Stimulated activated CD4-positive, alpha-beta T cell treated with anti-CD3 and anti-CD28 coated beads, Interleukin-2, amount 100 ng/mL, for 4 hours (primary cell): Measurements from ENCODE around the gene DPH7.
"Not testable (repeated sequence)": the region's sequence is repeated elsewhere in the genome, so short reads cannot be mapped to it uniquely, and the experiment has no call there.

Source experiments
- DNase-seq: peaks from one replicate; pipeline ENCODE4 v3.0.0-alpha.2; 2020; ENCODE audit warnings: low read depth

DPH7 gene

GRCh38 chr9:137545123-137545522 is 33.6 kb downstream of the DPH7 start:
- DNase-seq = no peak

GRCh38 chr9:137544176-137544760 is 34.5 kb downstream of the DPH7 start:
- DNase-seq = no peak

- no peak for DNase-seq
Measured at GRCh38 chr9:137543237-137543963, 35.3 kb downstream of the DPH7 start.

- DNase-seq = no peak
Measured at GRCh38 chr9:137542486-137542885, 36.2 kb downstream of the DPH7 start.

- DNase-seq = no peak
Measured at GRCh38 chr9:137540536-137540935, 38.2 kb downstream of the DPH7 start.

- no peak for DNase-seq
Measured at GRCh38 chr9:137538058-137538457, 40.7 kb downstream of the DPH7 start.

GRCh38 chr9:137536594-137537131 is 42.1 kb downstream of the DPH7 start:
- not testable (repeated sequence) for DNase-seq

- DNase-seq = no peak
Measured at GRCh38 chr9:137535120-137535428, 43.7 kb downstream of the DPH7 start.

GRCh38 chr9:137534256-137535119 is 44.2 kb downstream of the DPH7 start:
- DNase-seq = no peak

- DNase-seq = not testable (repeated sequence)
Measured at GRCh38 chr9:137532891-137533468, 45.7 kb downstream of the DPH7 start.

- DNase-seq = no peak
Measured at GRCh38 chr9:137531099-137531765, 47.5 kb downstream of the DPH7 start.

- DNase-seq = no peak
Measured at GRCh38 chr9:137530331-137530730, 48.4 kb downstream of the DPH7 start.

- DNase-seq = no peak
Measured at GRCh38 chr9:137524981-137525317, 53.8 kb downstream of the DPH7 start.

- no peak for DNase-seq
Measured at GRCh38 chr9:137524161-137524980, 54.4 kb downstream of the DPH7 start.

- no peak for DNase-seq
Measured at GRCh38 chr9:137522746-137523455, 55.8 kb downstream of the DPH7 start.

GRCh38 chr9:137521405-137521985 is 57.2 kb downstream of the DPH7 start:
- no peak for DNase-seq

GRCh38 chr9:137520614-137521404 is 57.9 kb downstream of the DPH7 start:
- DNase-seq = no peak

GRCh38 chr9:137519553-137519952 is 59.2 kb downstream of the DPH7 start:
- no peak for DNase-seq
